SU-DHL-6 (cell line): ENCODE data around the gene AGAP1.

Experiments used
- H2AFZ ChIP-seq: fragments of 200-600 bp; sonication (generic); 2 replicates; pipeline ENCODE4 v1.6.1; 2014; ENCODE audit warnings: low read depth, mild to moderate bottlenecking, moderate library complexity, mixed read lengths, antibody characterized with exemption, low read length; ENCODE audit not compliant: severe bottlenecking
- H3F3A ChIP-seq: fragments of 200-600 bp; shearing (Covaris generic); 2 replicates; pipeline ENCODE4 v1.6.0; 2016; ENCODE audit warnings: antibody characterized with exemption, mild to moderate bottlenecking; ENCODE audit not compliant: insufficient read depth
- H3K27ac ChIP-seq: fragments of 200-600 bp; sonication (generic); 2 replicates; pipeline ENCODE4 v1.5.1; 2016; ENCODE audit warnings: low read depth, mild to moderate bottlenecking, low read length, moderate library complexity, mixed read lengths
- H3K27me3 ChIP-seq: fragments of 200-600 bp; sonication (generic), shearing (Covaris generic); 2 replicates; pipeline ENCODE4 v1.6.0; 2014; ENCODE audit warnings: mild to moderate bottlenecking, low read length
- H3K36me3 ChIP-seq: fragments of 200-600 bp; sonication (generic); 2 replicates; pipeline ENCODE4 v1.6.1; 2014; ENCODE audit warnings: mild to moderate bottlenecking, low read length, mixed read lengths
- H3K4me2 ChIP-seq: fragments of 300-600, 200-600 bp; shearing (Covaris generic), sonication (generic); 2 replicates; pipeline ENCODE4 v1.6.0; 2014; ENCODE audit warnings: low read length, low read depth, mild to moderate bottlenecking; ENCODE audit not compliant: poor library complexity, severe bottlenecking
- H3K4me3 ChIP-seq: fragments of 200-600 bp; sonication (generic); 2 replicates; pipeline ENCODE4 v1.5.1; 2014; ENCODE audit warnings: antibody characterized with exemption, low read length, mild to moderate bottlenecking, mixed read lengths; ENCODE audit not compliant: insufficient read depth, poor library complexity, severe bottlenecking
- H3K79me2 ChIP-seq: fragments of 200-600 bp; sonication (generic); 2 replicates; pipeline ENCODE4 v1.6.1; 2014; ENCODE audit warnings: mild to moderate bottlenecking, low read length, moderate library complexity; ENCODE audit not compliant: insufficient read depth
- H3K9ac ChIP-seq: fragments of 200-600 bp; sonication (generic); 2 replicates; pipeline ENCODE4 v1.7.0; 2014; ENCODE audit warnings: mild to moderate bottlenecking, low read length
- H3K9me2 ChIP-seq: fragments of 200-600 bp; sonication (generic); replicated peaks from 2 replicates; pipeline ENCODE4 v1.6.1; 2014; ENCODE audit warnings: low read length; ENCODE audit not compliant: insufficient read depth
- H3K9me3 ChIP-seq: fragments of 200-600 bp; sonication (generic); 2 replicates; pipeline ENCODE4 v1.6.1; 2014; ENCODE audit warnings: low read length, mixed read lengths; ENCODE audit not compliant: insufficient read depth
- H4K20me1 ChIP-seq: fragments of 200-600 bp; sonication (generic); 2 replicates; pipeline ENCODE4 v1.6.1; 2014; ENCODE audit warnings: low read depth, mild to moderate bottlenecking, antibody characterized with exemption, low read length, moderate library complexity, mixed read lengths
- CTCF ChIP-seq: fragments of 200-600 bp; sonication (generic); IDR thresholded peaks from one replicate; pipeline ENCODE4 v1.5.1; 2017; ENCODE audit warnings: antibody characterized with exemption, mild to moderate bottlenecking, low read length, moderate library complexity; ENCODE audit not compliant: insufficient read depth, poor library complexity, severe bottlenecking
- EZH2phosphoT487 ChIP-seq: fragments of 200-600 bp; sonication (generic), shearing (Covaris generic); conservative IDR thresholded peaks from 2 replicates; pipeline ENCODE4 v1.6.1; 2018; ENCODE audit warnings: mild to moderate bottlenecking, antibody characterized with exemption, low read length, moderate library complexity, mixed read lengths

Gene AGAP1

GRCh38 chr2:235538144-235538639 lies 44.3 kb downstream of the AGAP1 start:
- no peaks in the 10 kb centered on the region for H3K9me2 ChIP-seq
- no peaks in the 10 kb centered on the region for H4K20me1 ChIP-seq
- no peaks in the 10 kb centered on the region for H3K36me3 ChIP-seq
- H3F3A ChIP-seq = no peaks in the 10 kb centered on the region
- H3K27ac ChIP-seq = no peak overlapping the region
- H3K79me2 ChIP-seq = no peaks in the 10 kb centered on the region
- H2AFZ ChIP-seq = no peak overlapping the region
- H3K4me3 ChIP-seq = no peak overlapping the region
- H3K27me3 ChIP-seq = no peaks in the 10 kb centered on the region
- H3K4me2 ChIP-seq = no peak overlapping the region
- no peak overlapping the region for H3K9ac ChIP-seq
- TF ChIP-seq CTCF (no peak), EZH2phosphoT487 (no peak)
- no peaks in the 10 kb centered on the region for H3K9me3 ChIP-seq

- H3K9me3 ChIP-seq = no peaks in the 10 kb centered on the region
- no peak overlapping the region for H2AFZ ChIP-seq
- no peaks in the 10 kb centered on the region for H4K20me1 ChIP-seq
- H3K27ac ChIP-seq = no peak overlapping the region
- no peaks in the 10 kb centered on the region for H3K27me3 ChIP-seq
- H3F3A ChIP-seq = no peaks in the 10 kb centered on the region
- no peaks in the 10 kb centered on the region for H3K79me2 ChIP-seq
- no peak overlapping the region for H3K4me3 ChIP-seq
- no peaks in the 10 kb centered on the region for H3K36me3 ChIP-seq
- no peaks in the 10 kb centered on the region for H3K9me2 ChIP-seq
- no peak for TF ChIP-seq CTCF
- TF ChIP-seq EZH2phosphoT487 = no peak
- H3K4me2 ChIP-seq = no peak overlapping the region
- H3K9ac ChIP-seq = no peak overlapping the region
Observed at GRCh38 chr2:235538981-235539380, 45.1 kb downstream of the AGAP1 start.

- Histone ChIP-seq H3K4me2 (no peak overlapping the region), H3F3A (no peaks in the 10 kb centered on the region), H3K4me3 (no peak overlapping the region), H3K9me2 (no peaks in the 10 kb centered on the region), H3K36me3 (no peaks in the 10 kb centered on the region), H3K9ac (no peak overlapping the region), H3K79me2 (no peaks in the 10 kb centered on the region), H2AFZ (no peak overlapping the region), H3K9me3 (no peaks in the 10 kb centered on the region), H4K20me1 (no peaks in the 10 kb centered on the region), H3K27me3 (no peaks in the 10 kb centered on the region), H3K27ac (no peak overlapping the region)
- no peak for TF ChIP-seq EZH2phosphoT487
Observed at GRCh38 chr2:235539773-235540172, 45.9 kb downstream of the AGAP1 start.

GRCh38 chr2:235541016-235541415 lies 47.2 kb downstream of the AGAP1 start:
- Histone ChIP-seq H3K9me2 (no peaks in the 10 kb centered on the region), H3F3A (no peaks in the 10 kb centered on the region), H3K27ac (no peak overlapping the region), H2AFZ (no peak overlapping the region), H3K9me3 (no peaks in the 10 kb centered on the region), H3K36me3 (no peaks in the 10 kb centered on the region), H3K27me3 (no peaks in the 10 kb centered on the region), H3K9ac (no peak overlapping the region), H3K79me2 (no peaks in the 10 kb centered on the region), H4K20me1 (no peaks in the 10 kb centered on the region), H3K4me3 (no peak overlapping the region), H3K4me2 (no peak overlapping the region)
- TF ChIP-seq EZH2phosphoT487 = no peak
